Measurements from ENCODE around the gene RAB4A. TPM values are rescaled to one million over a fixed set of nuclear protein-coding genes. Genes with fewer than 3 reads are reported as not detected.

Gene RAB4A
- total RNA-seq, 1 donor from 2014 or later: 22.1 TPM

- no peak for DNase-seq
Measured at GRCh38 chr1:229244091-229244490, 26.8 kb upstream of the RAB4A start.

GRCh38 chr1:229247871-229248270 lies 23.0 kb upstream of the RAB4A start:
- no peak for DNase-seq

GRCh38 chr1:229248821-229249817 lies 21.8 kb upstream of the RAB4A start:
- no peak for DNase-seq

GRCh38 chr1:229249854-229250644 lies 20.9 kb upstream of the RAB4A start:
- no peak for DNase-seq

- DNase-seq: no peak
Measured at GRCh38 chr1:229251185-229251584, 19.7 kb upstream of the RAB4A start.

- DNase-seq: no peak
Measured at GRCh38 chr1:229252228-229252984, 18.5 kb upstream of the RAB4A start.

GRCh38 chr1:229253151-229253974 lies 17.5 kb upstream of the RAB4A start:
- DNase-seq: no peak

- DNase-seq: peak; percentile 28
Measured at GRCh38 chr1:229254910-229255541, 15.9 kb upstream of the RAB4A start.

- peak; percentile 84 for DNase-seq
Measured at GRCh38 chr1:229258031-229258756, 12.7 kb upstream of the RAB4A start.

- DNase-seq: no peak
Measured at GRCh38 chr1:229258757-229259060, 12.2 kb upstream of the RAB4A start.

- DNase-seq: no peak
Measured at GRCh38 chr1:229260297-229260696, 10.6 kb upstream of the RAB4A start.

GRCh38 chr1:229262239-229262638 lies 8.7 kb upstream of the RAB4A start:
- no peak for DNase-seq

- no peak for DNase-seq
Measured at GRCh38 chr1:229263254-229263653, 7.7 kb upstream of the RAB4A start.

GRCh38 chr1:229264068-229264467 lies 6.8 kb upstream of the RAB4A start:
- DNase-seq: no peak

GRCh38 chr1:229264487-229264886 lies 6.4 kb upstream of the RAB4A start:
- DNase-seq: no peak

- no peak for DNase-seq
Measured at GRCh38 chr1:229266274-229266673, 4.6 kb upstream of the RAB4A start.

- no peak for DNase-seq
Measured at GRCh38 chr1:229266832-229267500, 3.9 kb upstream of the RAB4A start.

GRCh38 chr1:229268505-229268904 lies 2.4 kb upstream of the RAB4A start:
- no peak for DNase-seq

- peak; percentile 45 for DNase-seq
Measured at GRCh38 chr1:229271448-229272159, 693 bp downstream of the RAB4A start.
